Stimulated activated naive CD8-positive, alpha-beta T cell treated with anti-CD3 and anti-CD28 coated beads, Interleukin-15, Interleukin-2, amounts not matched to agents 100 ng/mL and 50 ng/mL, for 24 hours (primary cell): ENCODE data around the gene VPS11.

Experiments used
- H3K27ac Mint-ChIP-seq: one replicate; pipeline ENCODE4 v1.8.0; 2021; ENCODE audit warnings: mild to moderate bottlenecking, mixed read lengths
- H3K27me3 Mint-ChIP-seq: one replicate; pipeline ENCODE4 v1.8.0; 2021; ENCODE audit warnings: mixed read lengths
- H3K36me3 Mint-ChIP-seq: one replicate; pipeline ENCODE4 v1.8.0; 2021; ENCODE audit warnings: low read depth, mixed read lengths
- H3K4me1 Mint-ChIP-seq: one replicate; pipeline ENCODE4 v1.8.0; 2021; ENCODE audit warnings: low read depth, mixed read lengths
- H3K4me3 Mint-ChIP-seq: one replicate; pipeline ENCODE4 v1.8.0; 2021; ENCODE audit warnings: mild to moderate bottlenecking, mixed read lengths
- H3K9me3 Mint-ChIP-seq: one replicate; pipeline ENCODE4 v1.8.0; 2021; ENCODE audit warnings: mixed read lengths

The VPS11 gene

DNA sequence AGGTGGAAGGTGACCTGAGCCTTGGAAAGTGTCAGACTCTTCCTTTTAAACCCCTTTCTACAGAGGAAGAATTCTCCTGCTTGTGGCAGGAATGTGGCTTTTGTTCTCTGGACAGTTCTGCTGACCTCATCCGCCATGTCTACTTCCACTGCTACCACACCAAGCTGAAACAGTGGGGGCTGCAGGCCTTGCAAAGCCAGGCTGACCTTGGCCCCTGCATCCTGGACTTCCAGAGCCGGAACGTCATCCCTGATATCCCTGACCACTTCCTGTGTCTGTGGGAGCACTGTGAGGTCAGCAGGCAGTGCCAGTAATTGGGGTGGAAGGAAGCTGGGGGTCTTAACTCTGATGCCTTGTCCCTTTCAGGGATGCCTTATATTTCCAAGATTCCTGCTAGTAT lies 63.0 kb downstream of the VPS11 start:
- peaks cover 42% of the 10 kb centered on the region for H3K36me3 Mint-ChIP-seq
- no peaks in the 10 kb centered on the region for H3K27me3 Mint-ChIP-seq
- peaks cover 11% of the 10 kb centered on the region for H3K4me1 Mint-ChIP-seq
- H3K4me3 Mint-ChIP-seq = no peak overlapping the region
- H3K9me3 Mint-ChIP-seq = no peaks in the 10 kb centered on the region
- H3K27ac Mint-ChIP-seq = no peak overlapping the region
